CD14-positive monocyte (primary cell): Measurements from ENCODE around the gene IKBKG. TPM values are rescaled to one million over a fixed set of nuclear protein-coding genes. Genes with fewer than 3 reads are reported as not detected.

ENCODE experiments used
- DNase-seq, 3 donors: peaks; one replicate each; pipeline ENCODE4 v3.0.0-alpha.2; 2011 to 2022
- H2AFZ ChIP-seq: 2 replicates; pipeline ENCODE4 v1.6.0; 2012; ENCODE audit warnings: mild to moderate bottlenecking, low read depth, low read length, inconsistent platforms; ENCODE audit not compliant: insufficient read depth, poor library complexity, severe bottlenecking
- H3K27ac ChIP-seq, 2 donors: 1 replicate in 1 of 2; 2 replicates in 1 of 2; pipeline ENCODE4 v1.5.1; 2012 to 2013; ENCODE audit warnings: low read length in 2 of 2, control low read depth in 1 of 2, inconsistent platforms in 1 of 2, low read depth in 1 of 2, mild to moderate bottlenecking in 1 of 2
- H3K27me3 ChIP-seq, 2 donors: one replicate each; pipeline versions ENCODE4 v1.6.0 to v1.6.1; 2011 to 2013; ENCODE audit warnings: low read length in 2 of 2; ENCODE audit not compliant: control insufficient read depth in 2 of 2, insufficient read depth in 2 of 2
- H3K36me3 ChIP-seq, 2 donors: replicated peaks in 1 of 2; 1 replicate in 1 of 2; 2 replicates in 1 of 2; pipeline versions ENCODE4 v1.5.1 to v1.6.1; 2012 to 2013; ENCODE audit warnings: low read length in 2 of 2, control low read depth in 1 of 2, inconsistent platforms in 1 of 2, mild to moderate bottlenecking in 1 of 2; ENCODE audit not compliant: insufficient read depth in 2 of 2, control insufficient read depth in 1 of 2
- H3K4me1 ChIP-seq, 2 donors: 1 replicate in 1 of 2; 2 replicates in 1 of 2; pipeline versions ENCODE4 v1.5.1 to v1.6.1; 2012 to 2013; ENCODE audit warnings: low read length in 2 of 2, control low read depth in 1 of 2, inconsistent platforms in 1 of 2, mild to moderate bottlenecking in 1 of 2, moderate library complexity in 1 of 2; ENCODE audit not compliant: insufficient read depth in 2 of 2, control insufficient read depth in 1 of 2
- H3K4me2 ChIP-seq: replicated peaks from 2 replicates; pipeline ENCODE3; 2012; ENCODE audit warnings: low read length, moderate library complexity, mild to moderate bottlenecking; ENCODE audit not compliant: poor library complexity, severe bottlenecking; ENCODE audit errors: extremely low read depth
- H3K4me3 ChIP-seq, 3 experiments: fragments of 200-600 bp in 1 of 3; sonication (generic) in 1 of 3; replicated peaks in 1 of 3; 1 replicate in 2 of 3; 2 replicates in 1 of 3; pipeline ENCODE4 v1.5.1; 2011 to 2013; ENCODE audit warnings: low read length in 3 of 3, mild to moderate bottlenecking in 3 of 3, control low read depth in 2 of 3, low read depth in 2 of 3, inconsistent platforms in 1 of 3, moderate library complexity in 1 of 3
- H3K79me2 ChIP-seq: 2 replicates; pipeline ENCODE4 v1.6.0; 2012; ENCODE audit warnings: mild to moderate bottlenecking, control low read depth, inconsistent platforms, low read length, moderate library complexity; ENCODE audit not compliant: insufficient read depth
- H3K9ac ChIP-seq: 2 replicates; pipeline ENCODE4 v1.6.0; 2017; ENCODE audit warnings: low read length, mild to moderate bottlenecking; ENCODE audit not compliant: insufficient read depth, poor library complexity, severe bottlenecking
- H3K9me3 ChIP-seq, 2 donors: replicated peaks in 1 of 2; 1 replicate in 1 of 2; 2 replicates in 1 of 2; pipeline versions ENCODE4 v1.5.1 to v1.6.1; 2012 to 2013; ENCODE audit warnings: low read length in 2 of 2, control low read depth in 1 of 2; ENCODE audit not compliant: control insufficient read depth in 1 of 2, insufficient read depth in 1 of 2
- H4K20me1 ChIP-seq: 2 replicates; pipeline ENCODE4 v1.6.0; 2012; ENCODE audit warnings: mild to moderate bottlenecking, low read length, control low read depth, moderate library complexity; ENCODE audit not compliant: insufficient read depth
- H3K27ac Mint-ChIP-seq, 7 donors: one replicate each; pipeline ENCODE4 v1.8.0; 2020; ENCODE audit warnings: mild to moderate bottlenecking in 7 of 7, mixed read lengths in 7 of 7, moderate library complexity in 6 of 7, inconsistent platforms in 2 of 7
- H3K27me3 Mint-ChIP-seq, 3 donors: one replicate each; pipeline ENCODE4 v1.8.0; 2021 to 2022; ENCODE audit warnings: low read depth in 3 of 3, mild to moderate bottlenecking in 3 of 3, mixed read lengths in 3 of 3, moderate library complexity in 3 of 3, inconsistent platforms in 1 of 3
- H3K36me3 Mint-ChIP-seq, 2 donors: one replicate each; pipeline ENCODE4 v1.8.0; 2020; ENCODE audit warnings: mixed read lengths in 2 of 2, inconsistent platforms in 1 of 2, mild to moderate bottlenecking in 1 of 2
- H3K4me1 Mint-ChIP-seq: one replicate; pipeline ENCODE4 v1.8.0; 2020; ENCODE audit warnings: mild to moderate bottlenecking, mixed read lengths
- H3K4me3 Mint-ChIP-seq, 2 donors: one replicate each; pipeline ENCODE4 v1.8.0; 2020; ENCODE audit warnings: mild to moderate bottlenecking in 2 of 2, mixed read lengths in 2 of 2, moderate library complexity in 1 of 2
- H3K9me3 Mint-ChIP-seq, 7 donors: one replicate each; pipeline ENCODE4 v1.8.0; 2020 to 2022; ENCODE audit warnings: mixed read lengths in 7 of 7, mild to moderate bottlenecking in 6 of 7, moderate library complexity in 6 of 7, inconsistent platforms in 2 of 7
- CTCF ChIP-seq: fragments of 200-600 bp; IDR thresholded peaks from one replicate; pipeline ENCODE4 v1.8.0; 2022; ENCODE audit warnings: antibody characterized with exemption, mild to moderate bottlenecking
- WGBS: methylation state at CpG from one replicate; pipeline ENCODE4 v1.1.5; 2013; ENCODE audit warnings: missing lambda C conversion rate; ENCODE audit not compliant: insufficient coverage; 5-methylcytosine and 5-hydroxymethylcytosine counted together
- intact Hi-C, 2 donors: fragments of 100-400 bp; cut with micrococcal nuclease; formaldehyde crosslinking; loops; one replicate each; pipeline versions ENCODE4 v1.15.0 to v1.15.1; 2023
- polyA plus RNA-seq, 3 donors: library from polyadenylated mRNA; depleted of rRNA in 1 of 3; unstranded in 2 of 3; stranded (reverse) in 1 of 3; fragments of 300-500 nt in 2 of 3; fragments of >200 nt in 1 of 3; fragmentation: Illumina TruSeq in 2 of 3; gene quantifications; 1 replicate in 2 of 3; 2 replicates in 1 of 3; pipeline ENCODE4 v1.2.3, GENCODE V29; 2012 to 2021

IKBKG gene
- polyA plus RNA-seq, 3 donors, result 31.3 to 60.8 (median 33.7) TPM

DNA sequence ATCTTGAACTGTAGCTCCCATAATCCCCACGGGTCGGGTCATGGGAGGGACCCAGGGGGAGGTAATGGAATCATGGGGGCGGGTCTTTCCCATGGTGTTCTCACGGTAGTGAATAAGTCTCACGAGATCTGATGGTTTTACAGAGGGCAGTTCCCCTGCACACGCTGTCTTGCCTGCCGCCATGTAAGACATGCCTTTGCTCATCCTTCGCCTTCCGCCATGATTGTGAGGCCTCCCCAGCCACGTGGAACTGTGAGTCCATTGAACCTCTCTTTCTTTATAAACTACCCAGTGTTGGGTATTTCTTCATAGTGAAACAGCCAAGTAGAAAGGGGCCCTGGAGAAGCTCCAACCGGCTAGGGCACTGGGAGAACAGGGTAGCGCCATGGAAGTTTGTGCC lies 49.8 kb downstream of the IKBKG start:
- H3K27ac ChIP-seq, result no peak overlapping the region
- Mint-ChIP-seq H3K27me3 (peaks cover 0 to 3% (median 3%) of the 10 kb centered on the region in 3 donors), H3K4me1 (peaks cover 21% of the 10 kb centered on the region), H3K27ac (no peak overlapping the region), H3K36me3 (no peaks in the 10 kb centered on the region), H3K4me3 (no peak overlapping the region), H3K9me3 (peaks cover 0 to 25% (median 0%) of the 10 kb centered on the region in 7 donors)
- no peak overlapping the region for H3K4me2 ChIP-seq
- H4K20me1 ChIP-seq, result no peaks in the 10 kb centered on the region
- no peaks in the 10 kb centered on the region for H3K27me3 ChIP-seq
- H2AFZ ChIP-seq, result no peak overlapping the region
- H3K4me1 ChIP-seq, result peaks cover 9 to 14% of the 10 kb centered on the region in 2 donors
- WGBS, result 80% methylated on average over 1 of the region's 12 CpGs
- no peak for DNase-seq
- H3K79me2 ChIP-seq, result no peaks in the 10 kb centered on the region
- intact Hi-C loops, result no loop called here
- H3K9ac ChIP-seq, result no peak overlapping the region
- H3K36me3 ChIP-seq, result no peaks in the 10 kb centered on the region
- TF ChIP-seq CTCF, result no peak
- H3K9me3 ChIP-seq, result no peaks in the 10 kb centered on the region
- H3K4me3 ChIP-seq, result no peak overlapping the region

DNA sequence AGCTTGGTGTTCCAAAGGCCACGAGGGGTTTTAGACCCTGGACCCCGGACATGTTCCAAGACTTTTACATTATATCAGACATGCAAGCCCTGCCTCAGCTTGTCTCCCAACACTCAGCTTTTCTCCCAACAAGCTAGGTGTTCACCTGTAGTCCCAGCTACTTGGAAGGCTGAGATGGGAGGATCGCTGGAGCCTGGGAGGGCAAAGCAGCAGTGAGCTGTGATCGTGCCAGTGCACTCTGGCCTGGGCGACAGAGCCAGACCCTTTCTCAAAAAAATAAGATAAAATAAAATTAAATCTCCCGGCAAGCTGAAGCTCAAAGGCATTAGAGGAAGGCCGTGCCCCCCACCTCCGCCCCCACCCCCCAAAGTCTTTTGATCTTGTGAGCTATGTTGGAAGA lies 51.2 kb downstream of the IKBKG start:
- Mint-ChIP-seq H3K4me3 (no peak overlapping the region), H3K27ac (no peak overlapping the region), H3K27me3 (peaks cover 0 to 3% (median 0%) of the 10 kb centered on the region in 3 donors), H3K36me3 (no peaks in the 10 kb centered on the region), H3K9me3 (peaks cover 0 to 19% (median 0%) of the 10 kb centered on the region in 7 donors), H3K4me1 (peaks cover 22% of the 10 kb centered on the region)
- intact Hi-C loops, result no loop called here
- Histone ChIP-seq H2AFZ (no peak overlapping the region), H3K9ac (no peak overlapping the region), H3K27me3 (no peaks in the 10 kb centered on the region), H3K9me3 (no peaks in the 10 kb centered on the region), H3K4me2 (no peak overlapping the region), H3K4me3 (no peak overlapping the region), H3K36me3 (no peaks in the 10 kb centered on the region), H3K79me2 (no peaks in the 10 kb centered on the region), H3K4me1 (peaks cover 9 to 14% of the 10 kb centered on the region in 2 donors), H4K20me1 (no peaks in the 10 kb centered on the region), H3K27ac (no peak overlapping the region)
- TF ChIP-seq CTCF, result no peak
- no CpG with 5 or more reads among the region's 8 CpGs for WGBS
- no peak for DNase-seq
